Loucy (cell line): ENCODE data around the gene ARHGAP31.

Experiments
- H2AFZ ChIP-seq: fragments of 200-600 bp; sonication (generic); 2 replicates; pipeline ENCODE4 v1.6.0; 2016; ENCODE audit warnings: antibody characterized with exemption, mild to moderate bottlenecking, low read length, moderate library complexity
- H3F3A ChIP-seq: fragments of 200-600 bp; 2 replicates; pipeline ENCODE4 v1.6.0; 2016; ENCODE audit warnings: antibody characterized with exemption, low read depth, mild to moderate bottlenecking
- H3K27me3 ChIP-seq: fragments of 200-600 bp; sonication (generic); 2 replicates; pipeline ENCODE4 v1.6.1; 2014; ENCODE audit warnings: low read length, mild to moderate bottlenecking; ENCODE audit not compliant: insufficient read depth, poor library complexity, severe bottlenecking
- H3K36me3 ChIP-seq: fragments of 200-600 bp; sonication (generic); 2 replicates; pipeline ENCODE4 v1.6.1; 2016; ENCODE audit warnings: low read length; ENCODE audit not compliant: insufficient read depth
- H3K4me1 ChIP-seq: fragments of 200-600 bp; sonication (generic); 2 replicates; pipeline ENCODE4 v1.5.1; 2014; ENCODE audit warnings: low read length, mild to moderate bottlenecking; ENCODE audit not compliant: insufficient read depth, poor library complexity, severe bottlenecking
- H3K4me2 ChIP-seq: fragments of 200-600 bp; sonication (generic); 2 replicates; pipeline ENCODE4 v1.6.0; 2014; ENCODE audit warnings: antibody characterized with exemption, low read length, low read depth, mild to moderate bottlenecking; ENCODE audit not compliant: poor library complexity, severe bottlenecking
- H3K4me3 ChIP-seq: fragments of 200-600 bp; sonication (generic); 2 replicates; pipeline ENCODE4 v1.5.1; 2014; ENCODE audit warnings: low read length, mild to moderate bottlenecking, mixed read lengths; ENCODE audit not compliant: poor library complexity, severe bottlenecking
- H3K79me2 ChIP-seq: fragments of 200-600 bp; sonication (generic); 2 replicates; pipeline ENCODE4 v1.6.1; 2014; ENCODE audit warnings: low read length; ENCODE audit not compliant: insufficient read depth
- H3K9ac ChIP-seq: fragments of 200-600 bp; sonication (generic); 2 replicates; pipeline ENCODE4 v1.6.0; 2014; ENCODE audit warnings: mild to moderate bottlenecking, low read depth, low read length, moderate library complexity; ENCODE audit not compliant: poor library complexity, severe bottlenecking
- H3K9me2 ChIP-seq: fragments of 200-600 bp; sonication (generic); replicated peaks from 2 replicates; pipeline ENCODE4 v1.6.1; 2016; ENCODE audit warnings: low read depth, low read length, mixed read lengths
- H3K9me3 ChIP-seq: fragments of 200-600 bp; sonication (generic); 2 replicates; pipeline ENCODE4 v1.6.1; 2014; ENCODE audit warnings: mild to moderate bottlenecking, antibody characterized with exemption, low read length, low read depth; ENCODE audit not compliant: insufficient read depth
- H4K20me1 ChIP-seq: fragments of 200-600 bp; sonication (generic); 2 replicates; pipeline ENCODE4 v1.6.0; 2014; ENCODE audit warnings: antibody characterized with exemption, low read length, mild to moderate bottlenecking; ENCODE audit not compliant: insufficient read depth, poor library complexity, severe bottlenecking
- CTCF ChIP-seq: fragments of 200-600 bp; sonication (generic); conservative IDR thresholded peaks from 2 replicates; pipeline ENCODE4 v1.5.1; 2014; ENCODE audit warnings: mild to moderate bottlenecking, antibody characterized with exemption, low read length
- EZH2phosphoT487 ChIP-seq: fragments of 200-600 bp; IDR thresholded peaks from 2 replicates; pipeline ENCODE4 v1.6.1; 2018; ENCODE audit warnings: antibody characterized with exemption, mild to moderate bottlenecking, moderate library complexity, borderline replicate concordance

Gene ARHGAP31

GRCh38 chr3:119416873-119417272, 122.7 kb downstream of the ARHGAP31 start:
- Histone ChIP-seq H3K36me3 (no peaks in the 10 kb centered on the region), H3K9ac (no peak overlapping the region), H2AFZ (no peak overlapping the region), H3K4me2 (no peak overlapping the region), H3F3A (no peaks in the 10 kb centered on the region), H3K27me3 (no peaks in the 10 kb centered on the region), H3K9me2 (no peaks in the 10 kb centered on the region), H3K4me3 (no peak overlapping the region), H4K20me1 (no peaks in the 10 kb centered on the region), H3K79me2 (no peaks in the 10 kb centered on the region), H3K4me1 (peaks cover 5% of the 10 kb centered on the region), H3K9me3 (no peaks in the 10 kb centered on the region)
- no peak for TF ChIP-seq CTCF
- TF ChIP-seq EZH2phosphoT487: no peak

GRCh38 chr3:119417771-119418512, 123.8 kb downstream of the ARHGAP31 start:
- TF ChIP-seq EZH2phosphoT487: no peak
- TF ChIP-seq CTCF: no peak
- no peaks in the 10 kb centered on the region for H3K36me3 ChIP-seq

GRCh38 chr3:119418641-119419040, 124.5 kb downstream of the ARHGAP31 start:
- no peaks in the 10 kb centered on the region for H3K9me3 ChIP-seq
- no peak overlapping the region for H3K4me3 ChIP-seq
- TF ChIP-seq CTCF: no peak
- TF ChIP-seq EZH2phosphoT487: no peak
- H3K9ac ChIP-seq: no peak overlapping the region
- H2AFZ ChIP-seq: no peak overlapping the region
- H3K36me3 ChIP-seq: no peaks in the 10 kb centered on the region
- no peaks in the 10 kb centered on the region for H3K9me2 ChIP-seq
- no peaks in the 10 kb centered on the region for H3F3A ChIP-seq
- peaks cover 6% of the 10 kb centered on the region for H3K4me1 ChIP-seq
- H3K4me2 ChIP-seq: no peak overlapping the region
- no peaks in the 10 kb centered on the region for H3K79me2 ChIP-seq
- H3K27me3 ChIP-seq: no peaks in the 10 kb centered on the region
- no peaks in the 10 kb centered on the region for H4K20me1 ChIP-seq

More at GRCh38 chr3:119417771-119418512, 123.8 kb downstream of the ARHGAP31 start:
- no peaks in the 10 kb centered on the region for H3K27me3 ChIP-seq
- no peaks in the 10 kb centered on the region for H3F3A ChIP-seq
- H3K9me3 ChIP-seq: no peaks in the 10 kb centered on the region
- H3K4me3 ChIP-seq: no peak overlapping the region
- no peaks in the 10 kb centered on the region for H3K9me2 ChIP-seq
- no peak overlapping the region for H3K9ac ChIP-seq
- peaks cover 6% of the 10 kb centered on the region for H3K4me1 ChIP-seq
- no peak overlapping the region for H3K4me2 ChIP-seq
- no peaks in the 10 kb centered on the region for H3K79me2 ChIP-seq
- no peaks in the 10 kb centered on the region for H4K20me1 ChIP-seq
- H2AFZ ChIP-seq: no peak overlapping the region
